Psoas muscle (tissue), 8 donors: Measurements from ENCODE around the gene ABHD8. TPM values are rescaled to one million over a fixed set of nuclear protein-coding genes. Genes with fewer than 3 reads are reported as not detected.

ENCODE experiments used
- ATAC-seq, 4 donors: fragments of 200-7000 bp; cut with Tn5 transposase; one replicate each; pipeline ENCODE4 v1.9.1; 2020; ENCODE audit warnings: moderate library complexity in 3 of 4, mild to moderate bottlenecking in 2 of 4
- DNase-seq, 2 donors: peaks; one replicate each; pipeline ENCODE4 v3.0.0-alpha.2; 2020
- H3K27ac ChIP-seq: fragments of 200-600 bp; one replicate; pipeline ENCODE4 v1.8.0; 2022
- H3K27me3 ChIP-seq, 3 donors: fragments of 200-600 bp in 1 of 3; one replicate each; pipeline versions ENCODE4 v1.6.1 to v1.8.0; 2013 to 2022; ENCODE audit warnings: low read length in 2 of 3, mild to moderate bottlenecking in 2 of 3, moderate library complexity in 1 of 3; ENCODE audit not compliant: insufficient read depth in 3 of 3
- H3K36me3 ChIP-seq, 2 donors: fragments of 200-600 bp in 1 of 2; one replicate each; pipeline versions ENCODE4 v1.6.1 to v1.8.0; 2013 to 2022; ENCODE audit warnings: low read depth in 1 of 2, mild to moderate bottlenecking in 1 of 2, moderate library complexity in 1 of 2; ENCODE audit not compliant: insufficient read depth in 1 of 2
- H3K4me1 ChIP-seq: fragments of 200-600 bp; one replicate; pipeline ENCODE4 v1.8.0; 2022
- H3K4me3 ChIP-seq: fragments of 200-600 bp; one replicate; pipeline ENCODE4 v1.8.0; 2022; ENCODE audit warnings: mild to moderate bottlenecking
- H3K9me3 ChIP-seq: fragments of 200-600 bp; one replicate; pipeline ENCODE4 v1.8.0; 2022
- CTCF ChIP-seq: fragments of 200-600 bp; IDR thresholded peaks from one replicate; pipeline ENCODE4 v1.8.0; 2022; ENCODE audit warnings: antibody characterized with exemption
- WGBS, 3 donors: extraction: QIAGEN DNeasy Blood & Tissue Kit; methylation state at CpG; one replicate each; pipeline versions ENCODE4 v1.1.6 to v1.1.7; 2013; 5-methylcytosine and 5-hydroxymethylcytosine counted together
- intact Hi-C, 2 donors: fragments of 100-400 bp; cut with DNase I; formaldehyde crosslinking; loops; one replicate each; pipeline versions ENCODE4 v1.11.0 to v1.14.2; 2022
- polyA plus RNA-seq, 3 donors: library from polyadenylated mRNA; stranded (reverse); fragments of 200-250 nt; gene quantifications; one replicate each; pipeline ENCODE4 v1.2.3, GENCODE V29; 2013
- total RNA-seq, 4 donors: library from RNA; stranded (reverse); fragmentation: NEBNext Ultra II Directional in 2 of 4; extraction: Animal tissue kit (Norgen Biotek cat#: 25700) in 2 of 4; gene quantifications; one replicate each; pipeline versions ENCODE4 v1.2.1 to v1.2.4, GENCODE V29; 2021 to 2023
- donor health status: healthy with polysubstance abuse.
- donor health status: DM: no; HTN: no; CAD: no; lungs with moderate emphysema.
- donor health status: Bipolar disorder and iron deficiency.
- donor health status: healthy.
- donor health status: DM: yes; HTN: yes; CAD: no.
- donor health status: DM: no; HTN: no; CAD: no.
- donor health status: DM: no; HTN: no; CAD: no.
- donor health status: DM: yes; HTN: yes; CAD: no.

Gene ABHD8
- total and polyA plus RNA-seq, 7 donors, result 6.1 to 26.8 (median 12.3) TPM

GRCh38 chr19:17324357-17325114, 21.3 kb upstream of the ABHD8 start:
- Histone ChIP-seq H3K9me3 (no peaks in the 10 kb centered on the region), H3K4me1 (no peaks in the 10 kb centered on the region), H3K27ac (no peak overlapping the region), H3K36me3 (peaks cover 3 to 59% of the 10 kb centered on the region in 2 donors), H3K27me3 (no peaks in the 10 kb centered on the region), H3K4me3 (no peak overlapping the region)
- no peak for TF ChIP-seq CTCF
- DNase-seq (no peak), ATAC-seq (no peak)
- intact Hi-C loops, result no loop called here
- 87 to 91% (median 88%) methylated on average over 27 to 28 of the region's 28 CpGs for WGBS, 3 donors

- no peak for ATAC-seq
- Histone ChIP-seq H3K4me1 (no peaks in the 10 kb centered on the region), H3K27ac (no peak overlapping the region), H3K36me3 (peaks cover 3 to 59% of the 10 kb centered on the region in 2 donors), H3K9me3 (no peaks in the 10 kb centered on the region), H3K4me3 (no peak overlapping the region), H3K27me3 (no peaks in the 10 kb centered on the region)
- TF ChIP-seq CTCF, result no peak
- 25 to 45% (median 41%) methylated on average over 7 of the region's 7 CpGs for WGBS, 3 donors
- intact Hi-C loops, result no loop called here
- DNase-seq, result no peak
These were observed 20.7 kb upstream of the ABHD8 start for GRCh38 chr19:17323964-17324332.

GRCh38 chr19:17323300-17323963, 20.2 kb upstream of the ABHD8 start:
- H3K9me3 ChIP-seq, result no peaks in the 10 kb centered on the region
- H3K4me3 ChIP-seq, result no peak overlapping the region
- intact Hi-C loops, result no loop called here
- WGBS, 3 donors, result 37 to 55% (median 54%) methylated on average over 22 to 52 of the region's 56 CpGs
- ATAC-seq (no peak), DNase-seq (no peak)
- H3K36me3 ChIP-seq, result peaks cover 3 to 60% of the 10 kb centered on the region in 2 donors
- H3K4me1 ChIP-seq, result no peaks in the 10 kb centered on the region
- no peak for TF ChIP-seq CTCF
- H3K27me3 ChIP-seq, result no peaks in the 10 kb centered on the region
- no peak overlapping the region for H3K27ac ChIP-seq

- Histone ChIP-seq H3K4me1 (no peaks in the 10 kb centered on the region), H3K36me3 (peaks cover 3 to 60% of the 10 kb centered on the region in 2 donors), H3K4me3 (no peak overlapping the region), H3K27me3 (no peaks in the 10 kb centered on the region), H3K9me3 (no peaks in the 10 kb centered on the region), H3K27ac (no peak overlapping the region)
- DNase-seq, result no peak
- ATAC-seq, result no peak
- WGBS, 3 donors, result 62 to 76% (median 68%) methylated on average over 10 of the region's 10 CpGs
- intact Hi-C loops, result no loop called here
- no peak for TF ChIP-seq CTCF
These were observed 19.6 kb upstream of the ABHD8 start for GRCh38 chr19:17322854-17323253.
